HG03103 (cell line): ENCODE results near the gene DSCAML1.

Source experiments
- ATAC-seq: cut with Tn5 transposase; IDR thresholded peaks from one replicate; pipeline ENCODE4 v1.9.1; 2021; ENCODE audit warnings: low read depth; ENCODE audit not compliant: unreplicated experiment

Gene DSCAML1

DNA sequence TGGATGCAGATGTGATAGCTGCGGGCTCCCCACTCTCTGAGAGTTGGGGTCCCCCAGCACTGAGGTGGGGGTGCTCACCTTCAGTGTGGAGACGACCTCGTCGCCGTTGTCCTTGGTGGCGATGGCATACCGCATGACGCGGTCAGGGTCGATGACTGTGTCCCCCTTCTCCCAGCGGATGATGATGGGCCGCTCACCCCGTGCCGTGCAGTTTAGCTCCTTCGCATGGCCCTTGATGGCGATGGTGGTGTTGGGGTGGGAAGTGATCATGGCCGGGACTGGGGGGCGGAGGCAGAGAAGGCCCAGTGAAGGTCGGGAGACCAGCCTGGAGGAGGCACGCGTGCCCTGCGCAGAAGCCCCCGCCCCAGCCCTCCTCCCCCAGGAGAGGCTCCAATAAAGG lies 315.1 kb downstream of the DSCAML1 start:
- ATAC-seq, result no peak

DNA sequence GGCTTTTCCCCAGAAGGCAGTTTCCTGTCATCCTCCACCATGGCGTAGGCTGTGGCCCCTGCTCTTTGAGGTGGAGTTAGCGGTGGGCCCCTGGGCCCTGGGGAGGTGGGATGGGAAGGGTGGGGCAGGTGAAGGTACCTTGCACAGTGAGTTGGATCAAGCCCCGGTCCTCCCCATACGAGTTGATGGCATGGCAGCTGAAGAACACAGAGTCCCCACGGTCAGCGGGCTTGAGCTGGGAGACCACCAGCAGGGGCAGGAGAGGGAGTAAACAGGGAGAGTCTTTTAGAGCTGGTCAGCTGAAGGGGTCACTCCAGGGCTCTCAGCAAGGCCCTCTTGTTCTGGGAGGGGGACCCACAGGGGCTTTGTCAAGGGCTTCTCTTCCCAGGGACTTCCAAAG lies 316.0 kb downstream of the DSCAML1 start:
- ATAC-seq, result no peak

DNA sequence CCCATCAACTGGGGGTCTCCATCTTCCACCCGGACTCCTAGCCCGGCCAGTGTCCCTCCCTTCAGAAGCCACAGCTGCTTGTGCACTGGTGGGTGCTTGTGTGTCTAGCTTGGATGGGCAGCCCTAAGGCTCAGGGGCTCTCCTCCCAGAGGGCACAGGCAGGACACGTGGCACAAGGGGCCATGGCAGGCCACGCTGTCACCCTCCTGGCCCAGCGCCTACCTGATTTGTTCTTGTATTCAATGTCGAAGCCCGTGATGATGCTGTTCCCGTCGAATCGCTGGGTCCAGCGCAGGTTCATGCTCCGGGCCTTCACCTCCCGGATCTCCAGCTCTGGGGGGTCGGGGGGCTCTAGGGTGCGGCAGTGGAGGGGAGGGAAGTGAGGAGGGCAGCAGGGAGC lies 316.8 kb downstream of the DSCAML1 start:
- no peak for ATAC-seq

DNA sequence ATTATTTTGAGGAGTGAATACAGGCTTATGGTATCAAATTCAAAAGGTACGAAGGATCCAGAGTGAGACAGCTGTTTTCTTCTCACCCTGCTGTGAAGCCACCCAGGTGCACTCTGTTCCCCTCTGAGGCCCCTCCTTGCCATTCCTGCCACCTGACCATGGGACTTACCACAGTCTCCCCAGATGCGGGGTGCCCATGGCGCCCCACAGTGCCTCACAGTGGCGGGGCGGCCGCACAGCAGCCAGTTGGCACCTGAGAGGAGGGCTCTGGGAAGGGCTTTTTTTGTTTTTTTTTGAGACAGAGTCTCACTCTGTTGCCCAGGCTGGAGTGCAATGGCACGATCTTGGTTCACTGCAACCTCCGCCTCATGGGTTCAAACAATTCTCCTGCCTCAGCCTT lies 317.6 kb downstream of the DSCAML1 start:
- no peak for ATAC-seq

DNA sequence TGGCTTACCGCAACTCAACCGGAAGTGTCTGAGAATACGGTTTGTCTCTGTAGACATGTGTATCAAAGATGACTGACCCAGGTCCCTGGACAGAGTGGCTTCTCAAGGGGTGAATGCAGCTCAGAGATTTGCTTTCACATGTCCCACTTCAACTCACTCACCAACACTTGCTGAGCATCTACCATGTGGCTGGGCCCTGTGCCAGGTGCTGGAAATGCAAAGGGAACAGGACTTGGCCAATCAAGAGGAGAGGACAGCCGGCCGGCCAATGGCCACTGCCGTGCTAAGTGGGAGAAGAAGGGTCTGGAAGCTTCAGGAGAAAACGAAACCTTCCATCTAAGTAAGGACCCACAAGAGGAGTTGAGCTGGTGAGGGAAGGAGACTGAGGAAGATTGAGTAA lies 318.1 kb downstream of the DSCAML1 start:
- ATAC-seq, result no peak

DNA sequence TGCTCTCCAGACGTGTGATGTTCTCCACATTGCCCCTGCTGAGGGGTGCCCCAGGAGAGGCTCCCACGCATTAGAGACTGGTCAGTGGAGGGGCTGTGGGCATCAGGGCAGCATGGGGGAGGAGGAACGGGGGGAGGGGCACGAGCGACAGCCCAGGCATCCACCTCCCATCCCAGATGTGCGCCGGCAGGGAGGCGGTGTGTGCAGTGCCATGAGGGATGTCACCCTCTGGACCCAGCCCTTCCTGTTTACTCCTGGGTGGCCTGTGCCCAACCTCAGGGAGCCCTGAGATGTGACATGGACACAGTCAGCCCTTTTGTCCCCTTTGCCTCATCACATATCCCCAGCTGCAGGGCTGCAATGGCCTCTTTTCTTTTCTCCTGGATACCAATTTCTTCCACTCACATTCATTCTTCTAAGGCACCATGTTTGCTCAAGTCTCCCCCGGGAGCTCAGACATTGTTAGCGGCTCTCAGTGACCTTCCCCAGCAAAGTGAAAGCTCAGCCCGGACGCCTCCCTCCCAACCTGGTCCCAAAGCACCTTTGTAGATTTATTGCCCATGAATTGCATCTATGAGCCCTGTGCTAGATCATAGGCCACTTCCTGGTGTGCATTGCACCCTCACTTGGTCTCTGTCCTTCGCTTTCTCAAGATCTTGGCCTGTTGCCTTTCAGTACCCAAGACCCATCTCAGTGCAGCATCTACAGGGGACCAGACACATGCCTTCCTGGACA lies 318.7 kb downstream of the DSCAML1 start:
- no peak for ATAC-seq

DNA sequence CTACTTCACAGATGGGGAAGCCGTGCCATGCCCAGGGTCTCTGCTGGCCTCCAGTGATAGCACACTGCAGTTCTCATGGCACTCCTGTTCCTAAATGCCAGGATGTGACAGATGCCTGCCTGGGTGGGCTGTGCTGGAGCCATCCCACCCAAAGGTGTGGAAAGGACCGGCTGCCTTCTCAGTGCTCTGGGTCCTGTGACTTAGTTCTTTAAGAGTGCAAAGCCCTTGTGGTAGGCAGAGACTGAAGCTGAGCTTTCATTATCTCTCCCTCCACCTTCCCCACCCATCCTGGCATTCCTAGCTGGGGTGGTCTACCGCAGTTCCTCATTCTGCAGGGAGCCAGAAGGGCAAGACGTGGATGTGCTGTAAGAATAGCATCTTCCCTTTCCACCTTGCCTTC lies 319.3 kb downstream of the DSCAML1 start:
- no peak for ATAC-seq

DNA sequence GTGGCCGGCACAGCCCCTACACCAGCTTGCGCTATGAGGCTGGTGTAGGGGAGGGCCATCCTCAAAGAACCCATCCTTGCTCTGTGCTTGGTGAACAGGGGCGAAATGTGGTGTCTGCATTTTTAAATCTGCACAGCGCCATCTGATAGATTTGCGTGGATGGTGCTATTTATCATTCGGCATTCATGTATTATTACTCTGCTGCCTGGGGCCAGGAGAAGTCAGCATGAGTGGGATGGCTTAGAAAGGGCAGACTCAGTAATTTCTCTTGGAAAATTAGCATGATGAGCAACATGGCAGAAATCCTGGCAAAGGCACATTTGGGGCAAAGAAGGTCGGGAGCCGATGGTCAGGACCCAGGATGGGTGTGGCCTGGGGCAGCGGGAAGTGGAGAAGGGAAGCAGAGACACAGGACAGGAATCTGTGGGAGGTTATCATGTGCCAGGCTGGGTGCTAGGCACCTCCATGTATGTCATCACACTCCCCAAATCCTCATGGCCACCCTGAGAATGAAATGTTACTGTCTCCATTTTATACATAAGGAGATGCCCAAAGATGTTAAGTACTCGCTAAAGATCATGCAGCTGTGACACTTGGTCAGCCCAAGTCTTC lies 320.4 kb downstream of the DSCAML1 start:
- ATAC-seq, result no peak

DNA sequence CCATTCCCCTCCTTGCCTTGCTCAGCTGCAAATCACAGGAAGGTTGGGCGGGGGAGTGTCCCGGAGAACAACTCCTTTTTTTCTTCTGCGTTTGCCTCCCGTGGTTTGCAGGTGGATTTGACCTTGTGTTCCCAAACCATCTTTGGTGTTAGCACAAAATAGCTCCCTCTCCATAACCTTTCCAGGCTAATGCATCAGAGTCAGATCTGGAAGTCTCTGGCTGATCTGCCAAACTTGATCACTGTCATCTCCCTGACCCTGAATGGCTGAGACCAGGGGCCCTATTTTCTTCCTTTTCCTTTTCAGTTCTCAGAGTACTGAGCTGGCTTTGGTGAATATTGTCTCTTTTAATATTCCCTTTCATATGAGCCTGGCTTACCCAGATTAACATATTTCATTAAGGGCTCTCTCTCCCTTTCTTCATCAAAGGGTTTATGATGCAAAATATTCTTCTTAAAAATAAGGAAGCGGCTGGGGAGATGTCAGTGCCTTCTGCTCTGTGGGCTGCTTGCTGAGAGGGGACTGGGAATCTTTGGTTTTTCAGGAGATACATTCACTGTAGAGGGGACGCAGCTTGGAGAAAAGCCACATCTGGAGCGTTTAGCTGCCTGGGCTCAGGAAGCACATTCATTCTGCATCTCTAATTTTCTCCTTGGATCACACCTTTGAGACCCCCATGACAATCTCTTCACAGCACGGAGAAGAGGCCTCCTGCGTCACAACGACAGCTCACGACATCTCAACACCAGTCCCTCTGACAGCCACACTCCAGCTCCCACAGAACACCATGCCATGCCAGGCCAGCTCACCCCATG lies 321.1 kb downstream of the DSCAML1 start:
- no peak for ATAC-seq

DNA sequence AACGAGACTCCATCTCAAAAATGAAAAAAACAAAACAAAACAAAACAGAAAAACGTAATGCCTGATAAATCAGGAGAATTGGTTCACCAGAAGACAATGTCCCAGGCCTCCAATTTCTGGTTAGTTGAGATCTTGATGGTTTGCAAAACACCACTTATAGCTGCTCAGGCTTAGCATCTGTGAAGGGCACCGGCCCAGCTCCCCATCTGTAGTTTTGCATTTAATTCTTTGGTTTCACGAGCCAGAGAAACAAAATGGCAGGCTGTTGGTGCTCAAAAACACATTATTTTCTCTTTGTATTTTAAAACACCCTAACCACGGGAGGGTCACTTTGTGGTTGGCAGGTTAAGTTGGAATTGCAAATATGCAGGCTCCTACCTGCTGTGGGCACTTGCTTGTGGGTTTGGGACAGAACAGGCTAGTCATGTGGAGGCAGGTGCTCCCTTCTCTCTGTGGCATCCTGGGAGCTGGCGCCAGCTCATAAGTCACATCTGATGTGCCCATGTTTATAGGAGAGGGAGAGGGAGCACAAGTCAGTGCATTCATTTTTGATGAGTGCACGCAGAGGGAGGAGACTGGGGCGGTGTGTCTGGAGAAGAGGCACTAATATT lies 323.4 kb downstream of the DSCAML1 start:
- no peak for ATAC-seq

DNA sequence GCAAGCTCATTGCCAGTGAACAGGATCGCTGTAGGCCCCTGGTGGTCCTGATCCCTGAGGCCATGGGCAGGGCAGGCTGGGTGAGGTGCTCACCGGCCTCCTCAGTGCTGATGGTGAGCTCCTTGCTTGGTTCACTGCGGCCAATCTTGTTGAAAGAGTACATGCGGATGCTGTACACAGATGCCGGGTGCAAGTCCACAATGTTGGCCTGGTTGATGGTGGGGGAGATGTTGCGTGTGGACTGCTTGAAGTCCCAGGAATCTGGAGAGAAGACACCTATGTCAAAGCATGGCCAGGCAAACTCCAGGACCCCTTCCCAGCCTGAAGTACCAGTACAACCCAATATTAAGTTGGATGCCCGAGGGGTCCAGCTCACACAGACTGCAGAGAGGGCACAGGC lies 325.2 kb downstream of the DSCAML1 start:
- no peak for ATAC-seq

DNA sequence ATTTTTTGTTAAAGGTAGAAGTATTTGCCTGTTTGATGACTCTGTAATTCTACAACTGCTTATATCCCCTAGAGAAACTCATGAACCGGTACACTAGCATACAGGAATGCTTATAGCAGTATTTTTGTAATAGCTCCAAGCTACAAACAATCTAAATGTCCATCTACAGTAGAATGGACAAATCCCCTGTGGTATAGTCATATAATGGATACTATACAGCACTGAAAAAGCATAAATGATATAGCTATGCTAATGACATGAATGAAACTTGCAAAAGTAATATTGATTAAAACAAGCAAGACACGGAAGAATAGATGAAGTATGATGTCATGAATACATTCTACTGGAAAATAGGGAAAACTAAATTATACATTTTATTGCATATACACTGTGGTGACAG lies 326.4 kb downstream of the DSCAML1 start:
- no peak for ATAC-seq

DNA sequence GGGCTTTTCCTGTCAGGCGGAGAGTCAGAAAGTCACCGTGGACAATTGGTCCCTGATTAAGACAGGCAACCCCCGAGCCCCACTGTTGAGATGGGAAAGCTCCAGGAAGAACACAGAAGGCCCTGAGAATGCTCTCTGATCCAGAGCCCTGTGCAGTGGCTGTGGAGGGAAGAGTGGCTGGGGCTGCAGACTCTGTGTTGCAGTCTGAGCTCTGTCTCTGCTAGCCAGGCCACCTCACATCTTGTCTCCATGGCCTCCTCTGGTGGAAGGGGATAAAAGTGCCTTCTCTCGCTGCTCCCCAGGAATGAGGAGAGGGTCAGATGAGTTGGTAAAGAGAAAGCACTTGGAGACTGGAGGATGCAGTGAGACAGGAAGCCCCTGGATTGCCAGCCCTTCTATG lies 328.1 kb downstream of the DSCAML1 start:
- ATAC-seq, result no peak

DNA sequence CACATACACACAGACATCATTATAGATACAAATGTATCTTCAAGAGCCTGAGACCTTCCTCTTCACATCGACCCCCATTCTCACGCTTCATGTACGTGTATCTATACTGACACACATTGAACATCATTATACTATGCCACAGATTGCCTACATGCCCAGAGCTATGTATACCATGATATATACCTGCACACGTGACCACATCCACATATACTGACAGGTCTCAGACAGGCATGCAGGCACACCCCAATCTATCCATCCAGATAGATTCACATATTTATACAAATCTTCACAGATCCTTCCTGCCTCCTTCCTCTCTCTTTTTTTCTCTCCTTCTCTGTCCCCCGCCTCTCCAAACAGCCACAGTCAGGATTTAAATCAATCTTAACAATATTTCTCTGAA lies 329.2 kb downstream of the DSCAML1 start:
- no peak for ATAC-seq

DNA sequence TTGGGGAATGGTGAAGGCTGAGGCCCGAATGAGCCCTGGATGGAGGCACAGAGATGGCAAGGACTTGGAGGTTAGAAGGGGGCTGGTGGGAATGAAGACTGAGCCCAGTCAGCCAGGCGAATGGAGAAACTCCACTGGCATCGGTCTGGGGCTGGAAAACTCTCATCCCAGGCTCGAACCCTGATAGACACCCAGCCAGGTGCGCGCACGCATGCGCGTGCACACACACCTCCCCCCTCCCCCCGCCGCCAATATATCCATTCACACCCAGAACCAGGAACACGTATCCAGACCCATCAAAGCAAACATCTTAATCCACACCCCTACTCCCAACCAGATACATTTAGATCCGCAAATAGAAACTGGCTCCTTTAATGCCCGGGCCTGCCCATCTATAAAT lies 330.1 kb downstream of the DSCAML1 start:
- no peak for ATAC-seq

DNA sequence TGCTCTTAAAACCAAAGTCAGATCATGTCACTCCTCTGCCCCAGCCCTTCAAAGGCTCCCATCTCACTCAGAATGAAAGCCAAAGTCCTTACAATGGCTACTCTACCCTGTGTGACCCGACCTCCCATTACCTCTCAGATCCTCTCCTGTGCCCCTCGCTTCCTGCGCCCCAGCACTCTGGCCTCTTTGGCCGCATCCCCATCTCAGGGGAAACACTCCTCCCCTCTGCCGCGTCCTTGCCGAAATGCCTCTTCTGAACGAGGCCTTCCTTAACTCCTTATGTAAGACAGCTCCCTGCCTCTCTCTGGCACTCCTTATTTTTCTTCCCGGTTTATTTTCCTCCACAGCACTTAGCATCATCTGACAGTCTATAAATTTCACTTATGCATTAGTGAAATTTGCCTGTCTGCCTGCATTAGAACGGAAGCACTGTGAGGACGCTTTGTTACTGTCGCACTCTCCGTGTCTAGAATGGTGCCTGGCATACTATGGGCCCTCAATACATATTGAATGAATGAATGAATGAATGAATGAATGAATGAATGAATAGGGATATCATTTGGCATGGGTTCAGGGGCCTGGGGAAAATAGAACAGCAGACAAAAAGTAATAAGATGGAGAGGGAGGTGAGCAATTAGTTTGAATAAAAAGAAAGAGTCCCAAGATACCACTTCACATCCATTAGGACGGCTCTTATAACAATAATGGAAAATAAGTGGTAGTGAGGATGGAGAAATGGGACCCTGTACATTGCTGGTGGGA lies 331.6 kb downstream of the DSCAML1 start:
- ATAC-seq, result no peak

DNA sequence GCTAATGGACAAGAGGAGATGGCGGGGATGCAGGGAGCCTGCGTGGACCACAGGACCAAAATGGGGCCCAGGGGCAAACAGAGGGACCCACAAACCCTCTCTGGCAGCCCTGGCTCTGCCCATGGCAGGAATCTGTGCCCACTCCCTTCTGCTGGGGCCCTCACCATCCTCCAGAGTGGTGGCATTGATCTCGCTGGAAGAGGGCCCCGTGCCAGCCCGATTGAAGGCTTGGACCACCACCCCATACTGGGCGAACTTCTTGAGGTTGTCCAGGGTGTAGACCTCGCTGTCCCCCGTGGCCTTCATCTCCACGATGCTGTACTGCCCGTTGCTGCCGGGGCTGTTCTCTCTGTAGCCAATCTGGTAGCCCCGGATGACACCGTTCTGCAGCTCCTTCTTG lies 332.2 kb downstream of the DSCAML1 start:
- no peak for ATAC-seq

DNA sequence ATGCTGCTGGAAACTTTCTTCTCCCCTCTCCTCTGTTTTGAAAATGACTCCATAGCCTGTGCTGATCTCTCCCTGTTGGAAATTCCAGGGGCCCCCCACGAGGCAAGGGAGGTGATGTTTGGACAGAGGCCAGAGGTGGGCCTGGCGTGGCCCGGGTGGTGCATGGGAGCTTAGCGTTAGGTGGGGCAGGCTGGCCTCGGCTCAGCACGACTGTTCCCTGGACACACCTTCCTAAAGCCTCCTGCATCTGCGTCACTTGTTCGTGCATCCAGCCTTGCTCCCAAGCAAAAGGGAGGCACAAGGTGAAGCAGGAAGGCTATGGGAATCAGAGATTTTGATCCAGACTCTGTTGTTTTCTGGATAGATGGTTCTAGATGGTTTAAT lies 334.2 kb downstream of the DSCAML1 start:
- ATAC-seq, result no peak

DNA sequence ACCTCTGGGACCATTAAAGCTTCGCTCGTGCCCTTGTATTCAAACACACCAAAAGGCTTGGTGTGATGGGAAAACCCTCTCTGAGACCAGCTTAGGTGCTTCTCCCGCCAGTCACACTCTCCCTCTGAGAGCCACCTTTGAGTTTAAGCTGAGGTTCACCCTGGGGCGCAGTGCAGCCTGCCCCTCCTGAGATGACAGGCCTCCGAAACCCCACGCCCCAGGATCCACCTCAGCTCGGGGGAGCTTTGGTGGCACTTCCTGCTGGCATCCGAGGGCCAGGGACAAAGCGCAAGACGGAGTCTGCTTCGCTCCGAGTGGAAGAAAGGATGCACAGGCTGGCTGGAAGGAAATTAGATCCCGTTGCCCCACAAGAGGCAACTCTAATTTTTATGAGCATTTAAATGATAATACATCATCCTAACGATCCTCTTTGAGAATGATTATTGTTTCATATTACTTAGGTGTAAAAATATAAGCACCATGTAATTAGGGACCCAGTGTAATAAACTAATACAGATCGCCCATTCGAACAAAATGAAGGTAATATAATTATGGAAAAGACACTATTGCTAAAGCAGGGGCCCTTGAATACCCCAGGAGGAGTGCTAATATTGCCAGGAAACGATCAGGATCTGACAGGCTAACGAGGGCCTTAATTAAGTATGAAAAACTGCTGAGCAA lies 334.7 kb downstream of the DSCAML1 start:
- no peak for ATAC-seq
